Measurements from ENCODE around the gene AIG1. TPM values are rescaled to one million over a fixed set of nuclear protein-coding genes. Genes with fewer than 3 reads are reported as not detected.

The AIG1 gene
- total and polyA plus RNA-seq, 2 of the 4 experiments (the other 2 are of a cell fraction) = 21.3 to 27.1 TPM

GRCh38 chr6:143368426-143368825 is 307.7 kb downstream of the AIG1 start:
- Histone ChIP-seq H2AFZ (replicated peaks; ENCODE audit: low read length, poor library complexity) (peak overlapping the region; percentile 60), H3K27me3 (ENCODE audit: control insufficient read depth, insufficient read depth, low read length) (no peaks in the 10 kb centered on the region; the same call in 1 of the 2 replicates), H3K56ac (ENCODE audit: extremely low read depth, insufficient read depth, low read length) (no peak overlapping the region), H3K27ac (ENCODE audit: insufficient read depth, low read length) (no peak overlapping the region), H3K9me1 (ENCODE audit: insufficient read depth, low read length) (no peaks in the 10 kb centered on the region), H3K14ac (replicated peaks; ENCODE audit: low read depth, low read length) (no peak overlapping the region), H3K4me3 (ENCODE audit: insufficient read depth, low read depth, low read length) (no peak overlapping the region), H3K36me3 (ENCODE audit: control insufficient read depth, insufficient read depth, low read length) (no peaks in the 10 kb centered on the region), H2BK20ac (ENCODE audit: low read depth, low read length) (no peak overlapping the region), H4K20me1 (ENCODE audit: insufficient read depth, low read length) (no peaks in the 10 kb centered on the region), H3K4me2 (ENCODE audit: low read depth, low read length) (no peak overlapping the region), H4K8ac (ENCODE audit: low read depth in 2 of 2, low read length in 2 of 2) (no peak overlapping the region), H2AK5ac (ENCODE audit: low read depth, low read length) (no peak overlapping the region), H3K9ac (ENCODE audit: low read depth, low read length) (no peak overlapping the region), H4K5ac (ENCODE audit: low read depth, low read length) (no peak overlapping the region), H3K4ac (ENCODE audit: low read depth, low read length) (no peak overlapping the region), H2BK5ac (ENCODE audit: low read depth, low read length, poor library complexity, severe bottlenecking) (no peak overlapping the region), H4K91ac (ENCODE audit: insufficient read depth, low read depth, low read length) (no peak overlapping the region), H2BK120ac (ENCODE audit: low read depth, low read length) (no peak overlapping the region), H2AK9ac (replicated peaks; ENCODE audit: low read depth, low read length, poor library complexity) (no peak overlapping the region), H3K79me1 (ENCODE audit: low read depth in 1 of 2, low read length in 2 of 2) (no peaks in the 10 kb centered on the region), H3K18ac (ENCODE audit: low read depth, low read length) (no peak overlapping the region), H3K23ac (ENCODE audit: low read depth, low read length) (no peak overlapping the region), H3K4me1 (ENCODE audit: control insufficient read depth, insufficient read depth, low read length) (no peaks in the 10 kb centered on the region), H3K9me3 (ENCODE audit: control insufficient read depth, insufficient read depth, low read length) (no peaks in the 10 kb centered on the region), H2BK15ac (ENCODE audit: low read depth, low read length) (no peak overlapping the region)
- intact Hi-C loops (cut with micrococcal nuclease) (no loop called here), dilution Hi-C loops (cut with HindIII; ENCODE audit: low sequenced_read_pairs, unreplicated experiment) (no loop called here), in situ Hi-C loops (cut with MboI; ENCODE audit: low sequenced_read_pairs) (no loop called here)
- BruUV-seq (replicated peaks) = no TSS peak
- POLR2A ChIA-PET (ENCODE audit: unreplicated experiment) = no interaction called here
- WGBS, 2 experiments (ENCODE audit: extremely low coverage in 2 of 2, insufficient read length in 1 of 2) = no CpG with 5 or more reads among the region's 2 CpGs
- ATAC-seq (ENCODE audit: low read depth) (peak; percentile 81), DNase-seq (peak; percentile 77)
- CTCF ChIA-PET = no interaction called here
- TF ChIP-seq CEBPB (IDR thresholded peaks at IDR 0.05; ENCODE audit: low read depth, low read length) (no peak), NFE2L2 (IDR thresholded peaks at IDR 0.05; ENCODE audit: low read depth, low read length) (peak; percentile 37; the same call in 1 of the 2 replicates)
